Measurements from ENCODE around the gene ABTB1.

GRCh38 chr3:127685708-127686511 is 13.2 kb downstream of the ABTB1 start:
- no peak for TF ChIP-seq YY1 (IDR thresholded peaks at IDR 0.05; ENCODE audit: insufficient read depth, insufficient read length)
- no peak for TF ChIP-seq ZNF274 (IDR thresholded peaks at IDR 0.05; ENCODE audit: low read depth, low read length)
